ENCODE measurements around the gene APBA1. TPM values are rescaled to one million over a fixed set of nuclear protein-coding genes. Genes with fewer than 3 reads are reported as not detected.

APBA1 gene
- total RNA-seq, 1 donor from 2014 or later, result 5.9 TPM

GRCh38 chr9:69476016-69476415 is 196.2 kb downstream of the APBA1 start:
- Mint-ChIP-seq H3K9me3 (ENCODE audit: unreplicated experiment) (peaks cover 4% of the 10 kb centered on the region), H3K27ac (ENCODE audit: unreplicated experiment) (no peak overlapping the region), H3K4me3 (ENCODE audit: unreplicated experiment) (no peak overlapping the region), H3K27me3 (ENCODE audit: low read depth, unreplicated experiment) (peaks cover 4% of the 10 kb centered on the region), H3K36me3 (ENCODE audit: low read depth, unreplicated experiment) (no peaks in the 10 kb centered on the region), H3K4me1 (ENCODE audit: low read depth, unreplicated experiment) (peaks cover 3% of the 10 kb centered on the region)
- H3K9me3 ChIP-seq (ENCODE audit: insufficient read depth, low read depth, low read length), result no peaks in the 10 kb centered on the region
- DNase-seq (ENCODE audit: low read depth), result no peak
- peaks cover 5% of the 10 kb centered on the region for H3K4me1 ChIP-seq (ENCODE audit: insufficient read depth, low read length)
- no peak for FAIRE-seq
- TF ChIP-seq EZH2 (IDR thresholded peaks at IDR 0.05; ENCODE audit: insufficient read depth, low read length) (no peak), CTCF (IDR thresholded peaks at IDR 0.05; ENCODE audit: insufficient read depth, low read depth, low read length) (no peak)
- no peaks in the 10 kb centered on the region for H3K79me2 ChIP-seq (ENCODE audit: insufficient read depth, low read length)
- no peak overlapping the region for H2AFZ ChIP-seq (ENCODE audit: low read depth, low read length)
- no peak overlapping the region for H3K27ac ChIP-seq (ENCODE audit: low read depth, low read length)
- H3K4me3 ChIP-seq (ENCODE audit: insufficient read depth, low read depth, low read length), result no peak overlapping the region
- no peaks in the 10 kb centered on the region for H3K36me3 ChIP-seq (ENCODE audit: insufficient read depth, low read length)
- no peaks in the 10 kb centered on the region for H3K27me3 ChIP-seq (ENCODE audit: insufficient read depth, low read length)
- no peak overlapping the region for H3K4me2 ChIP-seq (ENCODE audit: low read length)
- H3K9ac ChIP-seq (ENCODE audit: low read length), result no peak overlapping the region
- no peaks in the 10 kb centered on the region for H4K20me1 ChIP-seq (ENCODE audit: insufficient read depth, low read length)

DNA sequence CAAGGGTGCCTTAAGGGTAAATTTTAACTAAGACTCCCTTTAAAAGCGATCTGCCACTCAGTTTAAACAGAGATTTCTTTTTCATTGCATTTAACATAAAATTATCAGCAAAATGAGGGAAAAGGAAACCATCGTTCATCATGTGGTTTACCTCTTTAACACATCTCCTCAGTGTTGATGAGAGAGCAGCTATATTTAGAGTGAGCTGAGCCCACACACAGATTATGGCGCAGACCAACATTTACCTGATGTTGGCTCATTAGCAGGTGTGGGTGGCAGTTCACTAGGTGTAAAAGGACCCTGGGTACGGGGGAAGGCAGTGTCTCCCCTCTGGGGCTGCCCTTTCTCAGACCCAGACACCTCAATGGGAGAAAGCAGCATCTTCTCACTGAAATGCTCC is 197.3 kb downstream of the APBA1 start:
- Mint-ChIP-seq H3K36me3 (ENCODE audit: low read depth, unreplicated experiment) (no peaks in the 10 kb centered on the region), H3K9me3 (ENCODE audit: unreplicated experiment) (peaks cover 4% of the 10 kb centered on the region), H3K27ac (ENCODE audit: unreplicated experiment) (no peak overlapping the region), H3K4me1 (ENCODE audit: low read depth, unreplicated experiment) (peaks cover 3% of the 10 kb centered on the region), H3K4me3 (ENCODE audit: unreplicated experiment) (no peak overlapping the region), H3K27me3 (ENCODE audit: low read depth, unreplicated experiment) (peaks cover 4% of the 10 kb centered on the region)
- Histone ChIP-seq H3K27me3 (ENCODE audit: insufficient read depth, low read length) (no peaks in the 10 kb centered on the region), H3K36me3 (ENCODE audit: insufficient read depth, low read length) (no peaks in the 10 kb centered on the region), H3K4me1 (ENCODE audit: insufficient read depth, low read length) (peaks cover 5% of the 10 kb centered on the region), H2AFZ (ENCODE audit: low read depth, low read length) (no peak overlapping the region), H3K9me3 (ENCODE audit: insufficient read depth, low read depth, low read length) (no peaks in the 10 kb centered on the region), H3K27ac (ENCODE audit: low read depth, low read length) (no peak overlapping the region), H3K79me2 (ENCODE audit: insufficient read depth, low read length) (no peaks in the 10 kb centered on the region), H3K9ac (ENCODE audit: low read length) (no peak overlapping the region), H4K20me1 (ENCODE audit: insufficient read depth, low read length) (no peaks in the 10 kb centered on the region), H3K4me2 (ENCODE audit: low read length) (no peak overlapping the region), H3K4me3 (ENCODE audit: insufficient read depth, low read depth, low read length) (no peak overlapping the region)
- TF ChIP-seq EZH2 (IDR thresholded peaks at IDR 0.05; ENCODE audit: insufficient read depth, low read length) (no peak), CTCF (IDR thresholded peaks at IDR 0.05; ENCODE audit: insufficient read depth, low read depth, low read length) (no peak)
- FAIRE-seq (no peak), DNase-seq (ENCODE audit: low read depth) (no peak)

- no peak overlapping the region for H3K27ac Mint-ChIP-seq (ENCODE audit: unreplicated experiment)
- H3K4me3 Mint-ChIP-seq (ENCODE audit: unreplicated experiment), result no peak overlapping the region
- DNase-seq (ENCODE audit: low read depth) (no peak), FAIRE-seq (no peak)
- H3K36me3 ChIP-seq (ENCODE audit: insufficient read depth, low read length), result no peaks in the 10 kb centered on the region
- H3K27me3 Mint-ChIP-seq (ENCODE audit: low read depth, unreplicated experiment), result peaks cover 7% of the 10 kb centered on the region
- no peak overlapping the region for H3K27ac ChIP-seq (ENCODE audit: low read depth, low read length)
- no peaks in the 10 kb centered on the region for H4K20me1 ChIP-seq (ENCODE audit: insufficient read depth, low read length)
- H3K4me1 ChIP-seq (ENCODE audit: insufficient read depth, low read length), result peaks cover 5% of the 10 kb centered on the region
- H3K4me1 Mint-ChIP-seq (ENCODE audit: low read depth, unreplicated experiment), result peaks cover 3% of the 10 kb centered on the region
- no peaks in the 10 kb centered on the region for H3K9me3 ChIP-seq (ENCODE audit: insufficient read depth, low read depth, low read length)
- H3K4me3 ChIP-seq (ENCODE audit: insufficient read depth, low read depth, low read length), result no peak overlapping the region
- no peak overlapping the region for H3K4me2 ChIP-seq (ENCODE audit: low read length)
- peaks cover 3% of the 10 kb centered on the region for H3K36me3 Mint-ChIP-seq (ENCODE audit: low read depth, unreplicated experiment)
- no peak overlapping the region for H3K9ac ChIP-seq (ENCODE audit: low read length)
- no peak for TF ChIP-seq EZH2 (IDR thresholded peaks at IDR 0.05; ENCODE audit: insufficient read depth, low read length)
- no peak for TF ChIP-seq CTCF (IDR thresholded peaks at IDR 0.05; ENCODE audit: insufficient read depth, low read depth, low read length)
- H3K79me2 ChIP-seq (ENCODE audit: insufficient read depth, low read length), result no peaks in the 10 kb centered on the region
- H3K27me3 ChIP-seq (ENCODE audit: insufficient read depth, low read length), result no peaks in the 10 kb centered on the region
- no peak overlapping the region for H2AFZ ChIP-seq (ENCODE audit: low read depth, low read length)
- H3K9me3 Mint-ChIP-seq (ENCODE audit: unreplicated experiment), result peaks cover 4% of the 10 kb centered on the region
Observed at GRCh38 chr9:69472101-69472620, 200.0 kb downstream of the APBA1 start.

Data from astrocyte (in vitro differentiated cells and primary cell).